Transverse colon (tissue), 3 donors: Measurements from ENCODE around the gene TRMT61A.

ENCODE experiments used
- CTCF ChIP-seq, 5 experiments: fragments of 200-600 bp in 3 of 5; fragments of 450-650 bp in 2 of 5; sonication (generic) in 3 of 5; IDR thresholded peaks; 1 replicate in 2 of 5; 2 replicates in 3 of 5; pipeline ENCODE4 v1.5.1; 2016 to 2017; ENCODE audit warnings: antibody characterized with exemption in 5 of 5, inconsistent platforms in 3 of 5, mild to moderate bottlenecking in 2 of 5, moderate library complexity in 1 of 5
- EP300 ChIP-seq: sonication (generic); formaldehyde crosslinking; IDR thresholded peaks from one replicate; pipeline ENCODE4 v1.6.1; 2017; ENCODE audit warnings: antibody characterized with exemption, low read depth

DNA sequence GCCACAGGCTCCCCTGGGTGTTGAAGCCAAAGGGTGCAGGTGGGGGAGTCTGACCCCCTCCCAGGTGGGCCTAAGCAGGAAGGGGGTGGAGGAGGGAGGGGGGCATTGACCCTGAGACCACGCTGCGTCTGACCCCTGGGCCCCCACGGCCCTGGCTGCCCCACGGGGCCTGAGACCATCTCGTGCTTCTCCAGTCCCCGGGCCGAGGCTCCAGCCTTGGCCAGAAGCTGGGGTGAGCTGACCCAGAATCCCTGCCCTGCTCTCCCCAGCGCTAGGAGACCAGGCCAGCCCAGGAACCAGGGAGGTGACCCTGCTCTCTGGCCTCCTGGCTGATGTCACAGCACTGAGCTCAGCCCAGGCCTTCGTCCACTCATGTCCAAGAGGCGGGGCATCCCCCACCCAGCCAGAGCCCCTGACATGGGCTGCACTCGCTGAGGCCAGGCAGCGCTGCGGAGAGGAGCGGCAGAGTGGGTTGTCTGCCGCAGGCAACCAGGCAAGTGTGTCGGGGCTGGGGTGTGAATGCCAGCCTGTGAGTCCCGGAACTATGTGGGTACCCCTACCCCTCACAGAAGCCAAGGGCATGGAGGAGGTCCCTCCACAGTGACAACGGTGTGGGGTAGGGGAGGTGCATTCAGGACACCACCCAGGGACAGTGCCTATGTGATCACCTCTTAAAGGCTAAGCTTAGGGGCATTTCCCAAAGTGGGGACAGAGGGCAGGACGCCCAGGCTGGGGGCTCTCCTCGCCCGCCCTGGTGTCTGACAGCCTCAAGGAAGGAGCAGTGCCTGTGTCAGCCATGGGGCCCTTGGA is 6.3 kb downstream of the TRMT61A start:
- TF ChIP-seq CTCF (IDR thresholded peaks at IDR 0.05) = no peak
- TF ChIP-seq EP300 = no peak
